GM19238 (cell line): ENCODE data around the gene PGM2L1.

ENCODE experiments used
- DNase-seq: peaks from one replicate; pipeline ENCODE4 v3.0.0; 2011; ENCODE audit warnings: low spot score; ENCODE audit not compliant: insufficient read length

PGM2L1 gene

DNA sequence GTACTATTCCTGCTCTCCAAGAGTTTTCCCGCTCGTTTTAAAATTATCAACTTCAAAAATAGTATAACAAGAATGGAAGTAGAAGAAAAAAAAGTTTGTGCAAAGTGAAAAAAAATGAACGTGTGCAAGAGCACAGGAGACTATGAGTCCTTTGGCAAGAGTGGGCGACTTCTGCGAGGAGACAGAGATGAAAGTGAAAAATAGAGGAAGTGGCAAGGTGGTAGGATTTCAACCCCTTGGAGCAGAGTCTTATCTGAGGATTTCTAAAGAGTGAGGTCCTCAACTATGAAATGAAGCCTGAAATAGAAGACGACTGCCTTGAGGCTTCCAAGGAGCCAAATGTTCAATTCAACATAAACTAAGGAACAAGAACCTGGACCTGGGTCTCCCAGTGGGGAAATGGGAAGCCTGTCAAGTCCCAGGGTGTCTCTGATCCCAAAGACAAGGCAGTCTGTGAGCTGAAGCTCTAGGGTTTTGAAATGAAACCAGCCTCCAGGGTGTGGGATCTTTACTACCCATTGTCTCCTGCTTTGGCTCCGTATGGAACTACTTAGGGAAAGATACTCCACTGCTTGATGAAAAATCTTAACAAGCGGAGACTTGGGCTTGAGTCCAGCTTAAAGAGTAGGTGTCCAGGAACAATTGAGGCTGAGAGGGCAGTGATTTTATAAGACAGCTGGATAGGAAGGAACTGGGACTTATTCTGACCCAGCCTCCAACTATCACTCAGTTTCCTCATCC, 91.6 kb downstream of the PGM2L1 start:
- DNase-seq, result no peak

GRCh38 chr11:74299015-74299414, 99.2 kb downstream of the PGM2L1 start:
- no peak for DNase-seq

GRCh38 chr11:74297484-74297883, 100.7 kb downstream of the PGM2L1 start:
- DNase-seq, result no peak

GRCh38 chr11:74288911-74289310, 109.3 kb downstream of the PGM2L1 start:
- no peak for DNase-seq

DNA sequence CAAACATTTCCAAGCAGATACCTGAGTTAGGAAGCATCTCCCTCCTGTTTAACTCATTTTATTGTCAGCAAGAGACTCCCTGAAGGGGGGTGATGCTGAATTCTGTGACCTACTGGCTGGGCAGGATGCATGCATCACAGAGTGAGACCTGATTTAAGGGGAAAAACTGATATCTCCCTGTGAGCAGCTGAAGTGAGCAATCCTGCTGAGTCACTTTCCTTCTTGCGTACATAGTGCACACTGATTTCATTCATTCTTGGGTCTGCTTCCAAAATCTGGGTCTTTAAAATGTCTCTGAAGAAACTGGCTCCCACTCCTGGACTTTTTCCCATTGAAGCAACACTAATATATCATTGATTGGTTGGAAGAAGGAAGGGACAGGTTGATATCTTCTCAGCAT, 110.1 kb downstream of the PGM2L1 start:
- no peak for DNase-seq

- DNase-seq, result no peak
Measured at GRCh38 chr11:74284466-74284865, 113.8 kb downstream of the PGM2L1 start.

DNA sequence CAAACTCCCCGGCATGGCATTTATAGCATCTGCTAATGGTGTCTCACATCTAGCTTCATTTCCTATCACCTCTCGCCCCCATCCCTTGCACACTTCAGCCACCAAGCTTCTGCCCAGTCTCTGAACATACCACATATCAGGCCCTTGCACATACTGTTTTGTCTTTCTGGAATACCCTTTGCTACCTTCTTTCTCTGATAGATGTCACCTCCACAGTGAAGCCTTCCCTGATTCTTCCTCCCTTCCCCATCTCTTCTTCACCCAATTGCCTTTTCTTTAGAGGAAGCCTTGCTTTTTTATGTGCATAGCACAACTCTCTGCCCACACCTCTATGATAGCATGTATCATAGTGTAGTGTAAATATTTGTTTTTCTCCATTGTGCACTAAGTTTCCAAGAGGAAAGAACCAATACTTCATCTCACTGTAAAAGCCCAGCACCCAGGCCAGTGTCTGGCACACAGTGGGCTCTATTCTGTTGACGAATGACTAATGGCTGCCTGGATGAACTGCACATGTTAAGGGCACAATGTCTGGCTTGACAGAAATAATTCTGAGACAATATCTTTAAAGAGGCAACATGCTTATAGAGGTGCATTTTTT, 114.6 kb downstream of the PGM2L1 start:
- no peak for DNase-seq

DNA sequence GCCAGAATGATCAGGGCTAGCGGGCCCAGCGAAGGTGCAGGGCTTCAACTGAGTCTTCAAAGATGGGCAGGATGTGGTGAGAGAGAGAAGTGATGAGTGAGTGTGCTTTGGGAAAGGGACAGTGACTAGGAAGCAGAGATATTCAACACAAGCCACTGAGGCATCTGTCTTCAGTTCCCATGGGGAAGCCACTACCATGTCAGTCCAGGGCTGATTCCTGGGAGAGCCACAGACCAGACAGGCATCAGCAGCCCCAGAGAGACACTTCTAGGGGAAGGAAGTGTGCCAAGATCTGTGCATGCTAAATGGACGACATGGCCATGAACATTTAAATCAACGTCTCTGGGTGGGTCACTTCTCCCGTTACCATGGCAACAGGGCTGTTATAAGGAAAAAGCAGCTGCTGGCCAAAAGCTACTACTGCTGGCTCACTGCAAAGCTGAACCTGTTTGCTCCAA, 115.3 kb downstream of the PGM2L1 start:
- no peak for DNase-seq

DNA sequence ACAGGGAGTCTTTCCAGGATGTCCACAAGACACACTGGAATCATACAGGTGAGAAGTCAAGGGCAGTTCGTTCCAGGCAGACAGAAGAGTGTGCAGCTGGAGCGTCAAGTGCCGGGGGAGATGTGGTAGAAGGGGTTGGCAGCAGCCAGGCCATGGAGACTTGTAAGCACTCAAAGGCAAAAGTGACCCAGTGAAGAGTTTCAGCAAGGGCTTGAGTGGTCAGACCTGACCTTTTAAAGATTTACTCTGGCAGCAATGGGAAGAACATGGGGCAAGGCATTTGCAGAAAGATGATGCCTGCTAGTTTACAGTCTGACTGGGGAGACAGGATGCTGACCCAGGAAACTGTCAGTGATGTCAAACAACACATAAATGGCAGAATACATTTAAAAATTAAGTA, 115.8 kb downstream of the PGM2L1 start:
- no peak for DNase-seq

DNA sequence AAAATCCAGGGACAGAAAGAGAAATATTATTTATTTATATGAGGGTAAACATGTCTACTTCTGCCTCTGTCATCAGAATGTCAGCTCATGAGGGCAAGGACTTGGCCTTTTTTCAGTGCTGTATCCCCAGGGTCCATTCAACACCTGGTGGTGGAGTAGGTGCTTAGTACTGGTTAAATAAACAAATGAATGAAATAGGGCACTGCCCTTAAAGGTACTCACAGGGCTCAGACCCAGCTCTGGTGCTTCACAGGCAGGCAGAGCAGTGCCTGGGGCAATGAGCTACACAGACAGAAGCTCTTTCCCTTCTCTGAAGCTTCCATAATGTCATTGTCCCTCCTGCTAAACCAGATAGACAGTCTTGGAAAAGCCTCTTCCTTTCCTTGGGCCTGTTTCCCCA, 117.7 kb downstream of the PGM2L1 start:
- DNase-seq, result no peak
